Measurements from ENCODE around the gene C20orf144. TPM values are rescaled to one million over a fixed set of nuclear protein-coding genes. Genes with fewer than 3 reads are reported as not detected.

Gene C20orf144
- total and polyA plus RNA-seq, 2 experiments from 2014 or later: 0.26 to 0.66 TPM

- TF ChIP-seq CTCF (conservative IDR thresholded peaks at IDR 0.05; ENCODE audit: low read depth in 2 of 2) (no peak), ZNF114 (CRISPR knock-in tag; IDR thresholded peaks at IDR 0.05) (no peak), EZH2 (IDR thresholded peaks at IDR 0.05; ENCODE audit: low read depth, unreplicated experiment) (no peak), ETS1 (IDR thresholded peaks at IDR 0.05) (no peak)
These were observed 17.8 kb downstream of the C20orf144 start (continued) for GRCh38 chr20:33679758-33680485.

GRCh38 chr20:33680686-33681085 is 18.6 kb downstream of the C20orf144 start:
- Histone ChIP-seq H3K36me3 (ENCODE audit: insufficient read depth) (peaks cover 4% of the 10 kb centered on the region; the same call in 1 of the 2 replicates), H3K4me3 (no peak overlapping the region), H3K4me2 (no peak overlapping the region), H3K27ac (ENCODE audit: low read depth) (no peak overlapping the region), H4K20me1 (replicated peaks; ENCODE audit: insufficient read depth) (peaks cover 31% of the 10 kb centered on the region; the same call in 1 of the 2 replicates), H3K79me2 (replicated peaks; ENCODE audit: insufficient read depth) (peaks cover 39% of the 10 kb centered on the region), H3K9me2 (ENCODE audit: insufficient read depth) (no peaks in the 10 kb centered on the region), H3K4me1 (ENCODE audit: insufficient read depth) (peaks cover 6% of the 10 kb centered on the region; the same call in 1 of the 2 replicates), H2AFZ (no peak overlapping the region), H3K27me3 (ENCODE audit: insufficient read depth) (no peaks in the 10 kb centered on the region), H3F3A (replicated peaks; ENCODE audit: low read depth) (0 out of 2 replicates have a peak, but pooled peaks cover 8% of the 10 kb centered on the region)
- no peaks in the 10 kb centered on the region; the same call in 2 of the 3 replicates for H3K9me3 Mint-ChIP-seq
- no peak for DNase-seq (ENCODE audit: low spot score)
- H3K27ac Mint-ChIP-seq: no peak overlapping the region
- peaks cover 10% of the 10 kb centered on the region for H3K27me3 Mint-ChIP-seq (ENCODE audit: insufficient read depth, low read depth, poor library complexity)
- peaks cover 37% of the 10 kb centered on the region for H3K36me3 Mint-ChIP-seq (ENCODE audit: low read depth)
- peaks cover 25% of the 10 kb centered on the region for H3K4me1 Mint-ChIP-seq
- H3K4me3 Mint-ChIP-seq: no peak overlapping the region
- no peak for ATAC-seq
- TF ChIP-seq ZNF331 (CRISPR knock-in tag; IDR thresholded peaks at IDR 0.05; ENCODE audit: low read depth) (no peak), EZH2 (IDR thresholded peaks at IDR 0.05; ENCODE audit: low read depth, unreplicated experiment) (no peak), ZNF462 (CRISPR knock-in tag; IDR thresholded peaks at IDR 0.05) (no peak), ETS1 (IDR thresholded peaks at IDR 0.05) (no peak), STAT1 (IDR thresholded peaks at IDR 0.05; ENCODE audit: unreplicated experiment) (no peak), CTCF (conservative IDR thresholded peaks at IDR 0.05; ENCODE audit: low read depth in 2 of 2) (no peak), POLR2AphosphoS5 (IDR thresholded peaks at IDR 0.05; ENCODE audit: low read depth) (no peak)
